ES-I3 (cell line): ENCODE results near the gene TENM4.

Source experiments
- H3K36me3 ChIP-seq: 2 replicates; pipeline ENCODE4 v1.6.1; 2013; ENCODE audit warnings: mild to moderate bottlenecking, low read length, control low read depth, moderate library complexity; ENCODE audit not compliant: insufficient read depth
- H3K4me1 ChIP-seq: 2 replicates; pipeline ENCODE4 v1.6.1; 2013; ENCODE audit warnings: mild to moderate bottlenecking, control low read depth, low read length; ENCODE audit not compliant: insufficient read depth
- H3K9ac ChIP-seq: 2 replicates; pipeline ENCODE4 v1.6.1; 2013; ENCODE audit warnings: low read depth, mild to moderate bottlenecking, low read length, moderate library complexity
- H3K9me3 ChIP-seq: 2 replicates; pipeline ENCODE4 v1.6.1; 2013; ENCODE audit warnings: mild to moderate bottlenecking, low read length, moderate library complexity; ENCODE audit not compliant: control insufficient read depth, insufficient read depth

TENM4 gene

GRCh38 chr11:79052544-79052943 is 388.3 kb downstream of the TENM4 start:
- Histone ChIP-seq H3K36me3 (no peaks in the 10 kb centered on the region), H3K9me3 (no peaks in the 10 kb centered on the region), H3K9ac (no peak overlapping the region), H3K4me1 (peaks cover 7% of the 10 kb centered on the region; the same call in 1 of the 2 replicates)

GRCh38 chr11:79050786-79051185 is 390.0 kb downstream of the TENM4 start:
- H3K9me3 ChIP-seq: no peaks in the 10 kb centered on the region
- H3K4me1 ChIP-seq: peaks cover 7% of the 10 kb centered on the region; the same call in 1 of the 2 replicates
- H3K9ac ChIP-seq: no peak overlapping the region
- H3K36me3 ChIP-seq: no peaks in the 10 kb centered on the region

GRCh38 chr11:79049741-79050179 is 391.1 kb downstream of the TENM4 start:
- Histone ChIP-seq H3K9me3 (no peaks in the 10 kb centered on the region), H3K36me3 (no peaks in the 10 kb centered on the region), H3K4me1 (peaks cover 7% of the 10 kb centered on the region; the same call in 1 of the 2 replicates), H3K9ac (no peak overlapping the region)

- H3K36me3 ChIP-seq: no peaks in the 10 kb centered on the region
- peaks cover 7% of the 10 kb centered on the region; the same call in 1 of the 2 replicates for H3K4me1 ChIP-seq
- H3K9me3 ChIP-seq: no peaks in the 10 kb centered on the region
- no peak overlapping the region for H3K9ac ChIP-seq
Observed at GRCh38 chr11:79047980-79048379, 392.9 kb downstream of the TENM4 start.

GRCh38 chr11:79047321-79047720 is 393.5 kb downstream of the TENM4 start:
- Histone ChIP-seq H3K9ac (no peak overlapping the region), H3K4me1 (peaks cover 7% of the 10 kb centered on the region; the same call in 1 of the 2 replicates), H3K9me3 (peaks cover 2% of the 10 kb centered on the region; the same call in 1 of the 2 replicates), H3K36me3 (no peaks in the 10 kb centered on the region)

- Histone ChIP-seq H3K36me3 (no peaks in the 10 kb centered on the region), H3K4me1 (peaks cover 7% of the 10 kb centered on the region; the same call in 1 of the 2 replicates), H3K9me3 (peaks cover 3% of the 10 kb centered on the region; the same call in 1 of the 2 replicates), H3K9ac (no peak overlapping the region)
Observed at GRCh38 chr11:79046366-79046765, 394.5 kb downstream of the TENM4 start.

GRCh38 chr11:79045800-79046304 is 395.0 kb downstream of the TENM4 start:
- Histone ChIP-seq H3K4me1 (peaks cover 7% of the 10 kb centered on the region; the same call in 1 of the 2 replicates), H3K36me3 (no peaks in the 10 kb centered on the region), H3K9ac (no peak overlapping the region), H3K9me3 (peaks cover 3% of the 10 kb centered on the region; the same call in 1 of the 2 replicates)

- no peak overlapping the region for H3K9ac ChIP-seq
Observed at GRCh38 chr11:79045018-79045799, 395.6 kb downstream of the TENM4 start.

GRCh38 chr11:79044201-79044600 is 396.6 kb downstream of the TENM4 start:
- H3K36me3 ChIP-seq: no peaks in the 10 kb centered on the region
- peaks cover 3% of the 10 kb centered on the region; the same call in 1 of the 2 replicates for H3K9me3 ChIP-seq
- no peak overlapping the region for H3K9ac ChIP-seq
- no peaks in the 10 kb centered on the region; the same call in 1 of the 2 replicates for H3K4me1 ChIP-seq

More at GRCh38 chr11:79045018-79045799, 395.6 kb downstream of the TENM4 start:
- peaks cover 3% of the 10 kb centered on the region; the same call in 1 of the 2 replicates for H3K9me3 ChIP-seq
- H3K4me1 ChIP-seq: peaks cover 5% of the 10 kb centered on the region; the same call in 1 of the 2 replicates
- no peaks in the 10 kb centered on the region for H3K36me3 ChIP-seq

GRCh38 chr11:79043726-79044125 is 397.1 kb downstream of the TENM4 start:
- Histone ChIP-seq H3K9ac (no peak overlapping the region), H3K9me3 (peaks cover 3% of the 10 kb centered on the region; the same call in 1 of the 2 replicates), H3K36me3 (no peaks in the 10 kb centered on the region), H3K4me1 (no peaks in the 10 kb centered on the region; the same call in 1 of the 2 replicates)

GRCh38 chr11:79042824-79043223 is 398.0 kb downstream of the TENM4 start:
- Histone ChIP-seq H3K4me1 (no peaks in the 10 kb centered on the region; the same call in 1 of the 2 replicates), H3K9me3 (peaks cover 3% of the 10 kb centered on the region; the same call in 1 of the 2 replicates), H3K9ac (no peak overlapping the region), H3K36me3 (no peaks in the 10 kb centered on the region)

- no peak overlapping the region for H3K9ac ChIP-seq
- peaks cover 3% of the 10 kb centered on the region; the same call in 1 of the 2 replicates for H3K9me3 ChIP-seq
- H3K36me3 ChIP-seq: no peaks in the 10 kb centered on the region
- no peaks in the 10 kb centered on the region for H3K4me1 ChIP-seq
Observed at GRCh38 chr11:79040348-79040747, 400.5 kb downstream of the TENM4 start.

- no peaks in the 10 kb centered on the region for H3K36me3 ChIP-seq
- H3K4me1 ChIP-seq: no peaks in the 10 kb centered on the region
- no peak overlapping the region for H3K9ac ChIP-seq
- peaks cover 3% of the 10 kb centered on the region; the same call in 1 of the 2 replicates for H3K9me3 ChIP-seq
Observed at GRCh38 chr11:79039122-79039521, 401.7 kb downstream of the TENM4 start.

- H3K9me3 ChIP-seq: no peaks in the 10 kb centered on the region
- H3K4me1 ChIP-seq: no peaks in the 10 kb centered on the region
- H3K36me3 ChIP-seq: no peaks in the 10 kb centered on the region
- H3K9ac ChIP-seq: no peak overlapping the region
Observed at GRCh38 chr11:79035881-79036280, 404.9 kb downstream of the TENM4 start.
